Neural crest cell (in vitro differentiated cells): Measurements from ENCODE around the gene TGFBR3. TPM values are rescaled to one million over a fixed set of nuclear protein-coding genes. Genes with fewer than 3 reads are reported as not detected.
"Not testable (repeated sequence)": the region's sequence is repeated elsewhere in the genome, so short reads cannot be mapped to it uniquely, and the experiment has no call there.

Experiments
- DNase-seq: peaks from one replicate; pipeline ENCODE4 v3.0.0; 2021; ENCODE audit warnings: low read depth, mixed read lengths, low spot score
- H3K27ac Mint-ChIP-seq: one replicate; pipeline ENCODE4 v1.8.0; 2021; ENCODE audit warnings: mild to moderate bottlenecking, mixed read lengths; ENCODE audit not compliant: unreplicated experiment
- H3K27me3 Mint-ChIP-seq: 2 replicates; pipeline ENCODE4 v1.8.0; 2021; ENCODE audit warnings: low read depth, mild to moderate bottlenecking, mixed read lengths
- H3K36me3 Mint-ChIP-seq: 2 replicates; pipeline ENCODE4 v1.8.0; 2021; ENCODE audit warnings: low read depth, mild to moderate bottlenecking, mixed read lengths
- H3K4me1 Mint-ChIP-seq: 2 replicates; pipeline ENCODE4 v1.8.0; 2021; ENCODE audit warnings: mixed read lengths
- H3K4me3 Mint-ChIP-seq: one replicate; pipeline ENCODE4 v1.8.0; 2021; ENCODE audit warnings: mild to moderate bottlenecking, mixed read lengths
- H3K9me3 Mint-ChIP-seq: 2 replicates; pipeline ENCODE4 v1.8.0; 2021; ENCODE audit warnings: mixed read lengths
- CTCF ChIP-seq: fragments of 200-600 bp; sonication (generic); conservative IDR thresholded peaks from 2 replicates; pipeline ENCODE4 v1.5.0; 2021; ENCODE audit warnings: antibody characterized with exemption, mild to moderate bottlenecking
- total RNA-seq: library from RNA; stranded (reverse); gene quantifications from 2 replicates; pipeline ENCODE4 v1.2.1, GENCODE V29; 2021

Gene TGFBR3
- total RNA-seq, 1 donor from 2014 or later = 15.1 TPM

GRCh38 chr1:91669584-91670350 lies 216.2 kb downstream of the TGFBR3 start:
- Mint-ChIP-seq H3K36me3 (peaks cover 4% of the 10 kb centered on the region), H3K4me3 (no peak overlapping the region), H3K27me3 (no peaks in the 10 kb centered on the region), H3K27ac (no peak overlapping the region), H3K4me1 (peaks cover 5% of the 10 kb centered on the region), H3K9me3 (peaks cover 6% of the 10 kb centered on the region)
- no peak for TF ChIP-seq CTCF
- DNase-seq = no peak

DNA sequence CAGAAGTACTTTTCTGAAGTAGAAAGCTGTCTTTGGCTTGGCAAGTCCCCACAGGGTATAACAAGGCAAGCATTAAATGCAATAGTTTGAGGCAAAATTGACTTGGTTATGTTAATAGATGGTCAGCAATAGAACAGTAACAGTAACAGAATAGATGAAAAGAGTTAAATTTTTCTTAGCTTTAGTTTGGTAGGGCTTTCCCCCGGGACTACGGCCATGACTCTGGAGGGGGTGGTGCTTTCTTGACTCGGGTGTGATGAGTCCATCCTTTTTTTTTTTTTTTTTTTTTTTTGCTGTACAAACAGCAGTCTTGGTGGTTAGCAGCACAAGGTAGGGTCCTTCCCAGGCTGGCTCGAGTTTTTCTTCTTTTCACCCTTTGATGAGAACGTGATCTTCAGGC lies 219.3 kb downstream of the TGFBR3 start:
- DNase-seq = not testable (repeated sequence)

GRCh38 chr1:91661121-91661520 lies 224.8 kb downstream of the TGFBR3 start:
- Mint-ChIP-seq H3K9me3 (peaks cover 6% of the 10 kb centered on the region), H3K4me3 (no peak overlapping the region), H3K4me1 (peaks cover 5% of the 10 kb centered on the region), H3K27me3 (no peaks in the 10 kb centered on the region), H3K27ac (no peak overlapping the region), H3K36me3 (no peaks in the 10 kb centered on the region)
- DNase-seq = no peak
- no peak for TF ChIP-seq CTCF

More for the DNA sequence above, 219.3 kb downstream of the TGFBR3 start:
- H3K36me3 Mint-ChIP-seq, H3K27me3 Mint-ChIP-seq, H3K9me3 Mint-ChIP-seq, H3K27ac Mint-ChIP-seq, H3K4me3 Mint-ChIP-seq, H3K4me1 Mint-ChIP-seq: not testable (repeated sequence)

DNA sequence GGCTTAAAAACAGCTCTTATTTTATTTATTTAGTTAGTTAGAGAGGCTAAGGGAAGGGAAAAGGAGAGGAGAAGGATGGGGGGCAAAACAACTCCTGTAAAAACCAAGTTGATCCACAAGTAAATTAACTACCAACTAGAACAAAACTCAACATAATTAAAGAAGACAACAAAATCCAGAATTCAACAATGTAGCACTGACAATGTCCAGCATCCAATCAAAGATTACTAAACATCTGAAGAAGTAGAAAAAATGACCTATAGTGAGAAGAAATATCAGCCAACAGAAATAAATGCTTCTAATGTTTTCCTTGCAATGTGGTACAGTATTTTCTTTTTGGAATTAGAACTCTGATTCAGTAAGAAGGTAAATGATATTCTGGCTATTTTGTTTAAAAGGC lies 225.2 kb downstream of the TGFBR3 start:
- peaks cover 10% of the 10 kb centered on the region for H3K9me3 Mint-ChIP-seq
- no peak overlapping the region for H3K27ac Mint-ChIP-seq
- TF ChIP-seq CTCF = no peak
- no peak for DNase-seq
- H3K36me3 Mint-ChIP-seq = peaks cover 2% of the 10 kb centered on the region
- H3K27me3 Mint-ChIP-seq = no peaks in the 10 kb centered on the region
- H3K4me3 Mint-ChIP-seq = no peak overlapping the region
- peaks cover 3% of the 10 kb centered on the region for H3K4me1 Mint-ChIP-seq

- Mint-ChIP-seq H3K27me3 (no peaks in the 10 kb centered on the region), H3K27ac (no peak overlapping the region), H3K4me3 (no peak overlapping the region), H3K4me1 (no peaks in the 10 kb centered on the region), H3K36me3 (peaks cover 8% of the 10 kb centered on the region), H3K9me3 (peaks cover 18% of the 10 kb centered on the region)
- no peak for DNase-seq
- TF ChIP-seq CTCF = no peak
Measured at GRCh38 chr1:91655912-91656449, 230.0 kb downstream of the TGFBR3 start.

DNA sequence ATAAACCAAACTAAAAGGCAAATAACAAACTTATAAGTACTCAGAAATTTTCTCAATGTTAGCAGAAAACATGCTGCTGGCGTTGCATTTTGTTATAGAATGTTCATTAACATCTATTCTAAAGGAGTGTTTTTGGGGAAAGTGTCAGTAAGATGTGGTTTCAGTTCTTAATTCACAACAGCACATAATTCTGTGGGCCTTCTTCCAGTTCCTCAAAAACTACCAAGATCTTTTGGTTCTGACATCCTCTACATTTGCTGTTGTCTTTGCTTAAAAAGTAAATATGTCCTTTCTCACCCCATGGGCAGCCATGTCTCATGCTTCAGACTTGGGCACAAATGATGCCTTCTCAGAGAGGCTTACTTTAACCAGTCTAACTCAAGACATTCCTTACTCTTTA lies 232.8 kb downstream of the TGFBR3 start:
- no peak for DNase-seq
- Mint-ChIP-seq H3K36me3 (peaks cover 8% of the 10 kb centered on the region), H3K27ac (no peak overlapping the region), H3K9me3 (peaks cover 18% of the 10 kb centered on the region), H3K27me3 (no peaks in the 10 kb centered on the region), H3K4me3 (no peak overlapping the region), H3K4me1 (no peaks in the 10 kb centered on the region)
- no peak for TF ChIP-seq CTCF
